ENCODE measurements around the gene GSG1L.

Gene GSG1L

GRCh38 chr16:27816561-27816960, 247.0 kb downstream of the GSG1L start:
- Histone ChIP-seq H3K27me3 (replicated peaks; ENCODE audit: control insufficient read depth, insufficient read depth, low read length) (no peaks in the 10 kb centered on the region; the same call in 1 of the 2 replicates), H3K4me3 (replicated peaks; ENCODE audit: low read depth, low read length) (no peak overlapping the region), H3K36me3 (ENCODE audit: control insufficient read depth, insufficient read depth, low read length) (no peaks in the 10 kb centered on the region)
- no peak for DNase-seq (ENCODE audit: extremely low read depth, insufficient read length)
- TF ChIP-seq, protein P1, sequence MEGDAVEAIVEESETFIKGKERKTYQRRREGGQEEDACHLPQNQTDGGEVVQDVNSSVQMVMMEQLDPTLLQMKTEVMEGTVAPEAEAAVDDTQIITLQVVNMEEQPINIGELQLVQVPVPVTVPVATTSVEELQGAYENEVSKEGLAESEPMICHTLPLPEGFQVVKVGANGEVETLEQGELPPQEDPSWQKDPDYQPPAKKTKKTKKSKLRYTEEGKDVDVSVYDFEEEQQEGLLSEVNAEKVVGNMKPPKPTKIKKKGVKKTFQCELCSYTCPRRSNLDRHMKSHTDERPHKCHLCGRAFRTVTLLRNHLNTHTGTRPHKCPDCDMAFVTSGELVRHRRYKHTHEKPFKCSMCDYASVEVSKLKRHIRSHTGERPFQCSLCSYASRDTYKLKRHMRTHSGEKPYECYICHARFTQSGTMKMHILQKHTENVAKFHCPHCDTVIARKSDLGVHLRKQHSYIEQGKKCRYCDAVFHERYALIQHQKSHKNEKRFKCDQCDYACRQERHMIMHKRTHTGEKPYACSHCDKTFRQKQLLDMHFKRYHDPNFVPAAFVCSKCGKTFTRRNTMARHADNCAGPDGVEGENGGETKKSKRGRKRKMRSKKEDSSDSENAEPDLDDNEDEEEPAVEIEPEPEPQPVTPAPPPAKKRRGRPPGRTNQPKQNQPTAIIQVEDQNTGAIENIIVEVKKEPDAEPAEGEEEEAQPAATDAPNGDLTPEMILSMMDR (IDR thresholded peaks at IDR 0.05; ENCODE audit: insufficient read depth, low read length, poor library complexity, severe bottlenecking), result no peak

DNA sequence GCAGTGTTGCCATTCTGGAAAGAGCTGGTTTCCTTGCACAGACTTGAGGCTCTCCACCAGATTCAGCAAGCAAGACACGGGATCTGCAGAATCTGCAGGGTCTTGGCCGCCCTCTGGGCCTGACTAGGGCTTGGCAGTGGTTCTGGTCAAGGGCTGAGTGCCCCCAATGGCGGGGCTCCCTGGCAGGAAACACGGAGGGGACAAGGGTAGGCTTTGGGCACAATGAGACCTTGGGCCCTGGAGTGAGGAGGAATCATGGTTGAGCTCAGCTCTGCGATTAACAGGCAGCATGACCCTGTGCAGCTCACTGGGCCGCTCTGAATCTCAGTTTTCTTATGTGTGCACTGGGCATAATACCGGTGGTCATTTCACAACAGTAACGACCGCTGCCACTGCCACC, 249.9 kb downstream of the GSG1L start:
- TF ChIP-seq, protein P1 (IDR thresholded peaks at IDR 0.05; ENCODE audit: insufficient read depth, low read length, poor library complexity, severe bottlenecking), result no peak
- DNase-seq (ENCODE audit: extremely low read depth, insufficient read length), result no peak

DNA sequence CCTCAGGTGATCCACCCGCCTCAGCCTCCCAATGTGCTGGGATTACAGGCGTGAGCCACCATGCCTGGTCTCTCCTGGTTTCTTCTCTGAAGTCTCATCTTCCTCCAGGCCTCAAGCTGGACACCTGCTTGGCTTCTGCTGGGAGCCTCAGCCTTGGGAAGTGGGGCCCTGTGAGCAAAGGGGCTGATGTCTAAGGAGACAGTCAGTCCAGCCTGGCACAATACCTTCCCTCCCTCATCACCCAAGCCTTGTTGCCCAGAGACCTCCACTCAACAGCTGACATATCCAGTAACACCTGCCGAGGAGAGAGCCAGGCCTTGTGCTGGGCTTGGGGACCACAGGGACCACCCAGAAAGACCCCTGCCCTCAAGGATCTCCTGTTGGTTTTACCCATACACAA, 251.6 kb downstream of the GSG1L start:
- no peak overlapping the region for H3K4me3 ChIP-seq (replicated peaks; ENCODE audit: low read depth, low read length)
- no peaks in the 10 kb centered on the region; the same call in 1 of the 2 replicates for H3K27me3 ChIP-seq (replicated peaks; ENCODE audit: control insufficient read depth, insufficient read depth, low read length)
- TF ChIP-seq, protein P1 (IDR thresholded peaks at IDR 0.05; ENCODE audit: insufficient read depth, low read length, poor library complexity, severe bottlenecking), result no peak
- H3K36me3 ChIP-seq (ENCODE audit: control insufficient read depth, insufficient read depth, low read length), result no peaks in the 10 kb centered on the region
- no peak for DNase-seq (ENCODE audit: extremely low read depth, insufficient read length)

More for the DNA sequence above, 249.9 kb downstream of the GSG1L start:
- no peak overlapping the region for H3K4me3 ChIP-seq (replicated peaks; ENCODE audit: low read depth, low read length)
- H3K36me3 ChIP-seq (ENCODE audit: control insufficient read depth, insufficient read depth, low read length), result no peaks in the 10 kb centered on the region
- H3K27me3 ChIP-seq (replicated peaks; ENCODE audit: control insufficient read depth, insufficient read depth, low read length), result no peaks in the 10 kb centered on the region; the same call in 1 of the 2 replicates

GRCh38 chr16:27806986-27807385, 256.5 kb downstream of the GSG1L start:
- Histone ChIP-seq H3K36me3 (ENCODE audit: control insufficient read depth, insufficient read depth, low read length) (no peaks in the 10 kb centered on the region), H3K27me3 (replicated peaks; ENCODE audit: control insufficient read depth, insufficient read depth, low read length) (peaks cover under 1% of the 10 kb centered on the region; the same call in 1 of the 2 replicates), H3K4me3 (replicated peaks; ENCODE audit: low read depth, low read length) (no peak overlapping the region)
- no peak for DNase-seq (ENCODE audit: extremely low read depth, insufficient read length)
- TF ChIP-seq, protein P1 (IDR thresholded peaks at IDR 0.05; ENCODE audit: insufficient read depth, low read length, poor library complexity, severe bottlenecking), result no peak

DNA sequence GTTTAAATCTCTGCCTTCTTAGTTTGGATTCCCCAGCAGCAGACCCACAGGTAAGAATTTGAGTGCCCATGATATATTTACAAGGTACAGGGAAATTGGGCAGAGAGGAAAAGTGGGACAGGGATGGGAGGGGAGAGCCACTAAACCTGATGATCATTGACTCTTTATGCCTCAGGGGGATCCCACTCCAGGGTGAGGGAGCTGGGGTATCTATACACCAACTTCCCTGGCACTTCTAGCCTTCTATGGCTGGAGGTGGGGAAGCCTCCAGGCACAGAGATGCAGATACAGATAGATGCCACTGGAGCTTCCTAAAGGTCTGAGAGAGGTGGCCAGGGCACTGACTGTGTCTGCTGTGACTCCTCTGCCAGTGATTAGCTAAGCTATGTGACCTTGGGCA, 257.1 kb downstream of the GSG1L start:
- no peak for DNase-seq (ENCODE audit: extremely low read depth, insufficient read length)
- TF ChIP-seq, protein P1 (IDR thresholded peaks at IDR 0.05; ENCODE audit: insufficient read depth, low read length, poor library complexity, severe bottlenecking), result no peak
- Histone ChIP-seq H3K36me3 (ENCODE audit: control insufficient read depth, insufficient read depth, low read length) (no peaks in the 10 kb centered on the region), H3K27me3 (replicated peaks; ENCODE audit: control insufficient read depth, insufficient read depth, low read length) (peaks cover 2% of the 10 kb centered on the region; the same call in 1 of the 2 replicates), H3K4me3 (replicated peaks; ENCODE audit: low read depth, low read length) (no peak overlapping the region)

- Histone ChIP-seq H3K36me3 (ENCODE audit: control insufficient read depth, insufficient read depth, low read length) (no peaks in the 10 kb centered on the region), H3K4me3 (replicated peaks; ENCODE audit: low read depth, low read length) (no peak overlapping the region), H3K27me3 (replicated peaks; ENCODE audit: control insufficient read depth, insufficient read depth, low read length) (peaks cover 2% of the 10 kb centered on the region; the same call in 1 of the 2 replicates)
- DNase-seq (ENCODE audit: extremely low read depth, insufficient read length), result no peak
- TF ChIP-seq, protein P1 (IDR thresholded peaks at IDR 0.05; ENCODE audit: insufficient read depth, low read length, poor library complexity, severe bottlenecking), result no peak
Observed at GRCh38 chr16:27805828-27806351, 257.6 kb downstream of the GSG1L start.
